GM12801 (cell line): ENCODE measurements around the gene ANKRD53.

Source experiments
- CTCF ChIP-seq: IDR thresholded peaks from one replicate; pipeline ENCODE4 v1.5.1; 2011; ENCODE audit warnings: control low read depth; ENCODE audit not compliant: insufficient read length; ENCODE audit errors: extremely low read depth

ANKRD53 gene

DNA sequence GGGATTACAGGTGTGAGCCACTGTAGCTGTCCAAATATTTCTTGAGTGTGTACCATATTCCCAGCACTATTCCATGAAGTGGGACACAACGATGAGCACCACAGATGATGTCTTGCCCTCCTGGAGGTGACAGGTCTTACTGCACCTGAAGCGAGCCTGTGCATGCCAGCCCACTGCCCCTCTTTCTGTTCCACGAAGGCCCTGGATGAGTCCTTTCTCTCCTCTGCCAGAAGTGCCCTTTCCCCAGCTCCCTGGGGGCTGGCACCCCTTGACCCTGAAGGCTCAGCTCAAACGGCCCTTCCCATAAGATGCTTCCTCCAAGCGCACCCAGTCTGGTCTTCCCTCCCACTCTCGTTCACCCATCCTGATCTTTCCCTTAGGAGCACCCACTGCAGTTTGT, 37.2 kb upstream of the ANKRD53 start:
- TF ChIP-seq CTCF: no peak

- TF ChIP-seq CTCF: no peak
These were observed 36.7 kb upstream of the ANKRD53 start for GRCh38 chr2:70941701-70942100.

DNA sequence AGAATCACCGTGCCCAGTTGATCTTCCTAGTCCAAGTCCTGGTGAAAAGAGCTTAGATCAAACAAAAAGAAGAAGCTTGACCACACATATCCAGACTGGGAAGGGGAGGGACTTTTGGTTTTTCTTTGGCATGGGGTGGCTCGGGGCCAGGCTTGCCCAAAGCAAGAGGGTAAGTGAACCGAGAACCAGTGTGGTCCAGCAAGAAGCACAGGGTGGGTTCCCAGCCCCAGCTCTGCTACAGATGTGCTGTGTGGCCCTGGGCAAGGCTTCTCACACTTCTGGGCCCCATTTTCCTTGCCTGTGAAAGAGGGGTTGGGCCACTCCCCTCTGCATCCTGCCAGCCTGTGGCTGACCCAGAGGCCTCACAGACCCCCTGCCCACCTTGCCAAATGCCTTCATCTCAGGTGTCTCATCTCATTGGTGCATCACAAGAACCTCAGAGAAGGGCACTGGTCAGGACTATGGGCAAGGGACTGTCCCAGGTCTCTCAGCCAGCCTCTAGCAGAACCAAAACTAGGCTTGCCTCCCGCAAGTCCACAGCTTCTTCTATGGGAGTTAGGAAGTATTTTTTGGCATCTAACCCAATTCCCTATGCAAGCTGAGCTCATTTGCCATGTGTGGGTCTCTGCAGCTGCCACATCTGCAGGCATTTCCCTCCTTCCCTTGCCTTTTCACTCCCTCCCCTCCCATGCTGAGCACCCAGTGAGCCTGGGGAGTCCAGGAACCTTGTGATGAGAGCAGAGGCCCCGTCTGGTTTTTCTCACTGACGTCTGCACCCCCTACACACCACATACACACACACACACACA, 35.8 kb upstream of the ANKRD53 start:
- TF ChIP-seq CTCF: no peak

DNA sequence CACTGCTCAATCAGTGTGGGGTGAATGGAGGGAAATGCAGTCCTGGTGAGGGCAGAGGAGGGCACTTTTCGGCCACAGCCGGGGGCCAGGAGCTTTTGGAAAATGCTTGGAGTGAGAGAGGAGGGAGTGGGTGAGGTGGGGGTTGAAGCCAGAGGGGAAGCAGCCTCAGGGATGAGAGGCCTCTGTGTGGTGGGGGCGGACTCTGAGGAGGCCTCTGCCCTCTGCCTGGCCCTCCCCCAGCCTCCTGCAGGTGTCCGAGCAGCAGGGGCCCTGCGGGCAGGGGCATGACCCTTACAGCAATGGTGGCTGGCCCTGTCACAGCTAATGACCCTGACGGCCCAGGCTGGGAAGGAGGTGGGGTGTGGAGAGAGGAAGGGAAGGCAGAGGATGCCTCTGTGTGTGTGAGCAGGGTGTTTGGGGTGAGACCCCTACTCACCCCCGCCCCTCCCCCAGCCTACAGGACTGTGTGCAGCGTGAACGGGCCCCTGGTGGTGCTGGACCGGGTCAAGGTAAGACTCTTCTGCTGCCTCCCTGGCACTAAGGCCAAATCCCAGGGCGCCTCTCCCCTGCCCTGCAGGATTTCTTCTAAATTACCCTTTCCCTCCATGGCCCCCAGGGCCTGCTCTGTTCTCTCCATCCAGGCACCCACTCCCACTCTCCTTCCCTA, 35.1 kb upstream of the ANKRD53 start:
- TF ChIP-seq CTCF: no peak

DNA sequence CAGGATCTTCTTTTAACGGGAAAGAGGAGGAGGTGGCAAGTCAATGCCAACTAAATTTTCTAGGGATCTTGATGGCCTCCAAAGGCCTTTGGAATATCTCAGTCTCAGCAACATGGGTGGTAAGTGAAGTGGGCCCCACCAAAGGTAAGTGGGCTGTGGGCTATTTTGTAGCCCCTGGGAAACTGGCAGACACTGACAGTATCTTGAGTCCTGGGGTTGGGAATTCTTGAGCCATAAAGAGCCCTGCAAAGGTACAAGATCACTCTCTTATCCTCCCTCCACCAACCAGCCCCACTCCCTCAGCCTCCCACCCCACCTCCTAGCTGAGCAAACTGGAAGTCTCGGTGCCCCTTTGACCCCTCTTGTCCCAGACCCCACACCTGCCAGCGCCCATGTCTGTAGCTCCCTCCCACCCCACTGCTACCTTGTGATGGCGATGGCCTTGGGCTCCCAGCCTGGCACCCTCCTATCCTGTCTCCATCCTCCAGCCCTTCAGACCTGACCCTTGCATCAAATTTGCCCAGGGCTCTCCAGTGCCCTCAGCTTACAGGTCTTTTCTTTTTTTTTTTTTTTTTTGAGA, 34.2 kb upstream of the ANKRD53 start:
- TF ChIP-seq CTCF: no peak

- TF ChIP-seq CTCF: peak; percentile 6
These were observed 31.5 kb upstream of the ANKRD53 start for GRCh38 chr2:70946832-70947442.

GRCh38 chr2:70947556-70948184, 30.8 kb upstream of the ANKRD53 start:
- no peak for TF ChIP-seq CTCF
